Skeletal muscle satellite cell (primary cell): ENCODE results near the gene MAP3K20.
"Not testable (repeated sequence)": the region's sequence is repeated elsewhere in the genome, so short reads cannot be mapped to it uniquely, and the experiment has no call there.

Experiments used
- H3K27me3 ChIP-seq: 2 replicates; pipeline ENCODE4 v1.7.0; 2013; ENCODE audit warnings: low read length; ENCODE audit not compliant: control insufficient read depth, insufficient read depth
- H3K36me3 ChIP-seq: 2 replicates; pipeline ENCODE4 v1.7.0; 2013; ENCODE audit warnings: mild to moderate bottlenecking, control low read depth, low read length; ENCODE audit not compliant: insufficient read depth
- H3K4me1 ChIP-seq: 2 replicates; pipeline ENCODE4 v1.7.0; 2013; ENCODE audit warnings: low read length; ENCODE audit not compliant: control insufficient read depth, insufficient read depth
- H3K4me2 ChIP-seq: 2 replicates; pipeline ENCODE4 v1.7.0; 2013; ENCODE audit warnings: mild to moderate bottlenecking, low read length
- H3K4me3 ChIP-seq: 2 replicates; pipeline ENCODE4 v1.7.0; 2013; ENCODE audit warnings: low read length
- H3K9ac ChIP-seq: 2 replicates; pipeline ENCODE4 v1.7.0; 2013; ENCODE audit warnings: mild to moderate bottlenecking, low read depth, low read length, moderate library complexity
- H3K9me3 ChIP-seq: replicated peaks from 2 replicates; pipeline ENCODE4 v1.7.0; 2013; ENCODE audit warnings: mild to moderate bottlenecking, control low read depth, low read length

The MAP3K20 gene

GRCh38 chr2:173092844-173093402 is 17.3 kb downstream of the MAP3K20 start:
- H3K9ac ChIP-seq, result no peak overlapping the region
- no peaks in the 10 kb centered on the region for H3K27me3 ChIP-seq
- H3K9me3 ChIP-seq, result no peaks in the 10 kb centered on the region
- H3K4me2 ChIP-seq, result no peak overlapping the region
- peaks cover 12% of the 10 kb centered on the region for H3K4me1 ChIP-seq
- H3K36me3 ChIP-seq, result peaks cover 16% of the 10 kb centered on the region
- H3K4me3 ChIP-seq, result no peak overlapping the region

DNA sequence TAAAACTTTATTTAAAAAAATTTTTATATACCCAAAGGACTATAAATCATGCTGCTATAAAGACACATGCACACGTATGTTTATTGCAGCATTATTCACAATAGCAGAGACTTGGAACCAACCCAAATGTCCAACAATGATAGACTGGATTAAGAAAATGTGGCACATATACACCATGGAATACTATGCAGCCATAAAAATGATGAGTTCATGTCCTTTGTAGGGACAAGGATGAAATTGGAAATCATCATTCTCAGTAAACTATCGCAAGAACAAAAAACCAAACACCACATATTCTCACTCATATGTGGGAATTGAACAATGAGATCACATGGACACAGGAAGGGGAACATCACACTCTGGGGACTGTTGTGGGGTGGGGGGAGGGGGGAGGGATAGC is 18.0 kb downstream of the MAP3K20 start:
- H3K36me3 ChIP-seq, result peaks cover 16% of the 10 kb centered on the region
- H3K27me3 ChIP-seq, H3K4me2 ChIP-seq, H3K9me3 ChIP-seq, H3K9ac ChIP-seq, H3K4me3 ChIP-seq: not testable (repeated sequence)
- H3K4me1 ChIP-seq, result peaks cover 12% of the 10 kb centered on the region

DNA sequence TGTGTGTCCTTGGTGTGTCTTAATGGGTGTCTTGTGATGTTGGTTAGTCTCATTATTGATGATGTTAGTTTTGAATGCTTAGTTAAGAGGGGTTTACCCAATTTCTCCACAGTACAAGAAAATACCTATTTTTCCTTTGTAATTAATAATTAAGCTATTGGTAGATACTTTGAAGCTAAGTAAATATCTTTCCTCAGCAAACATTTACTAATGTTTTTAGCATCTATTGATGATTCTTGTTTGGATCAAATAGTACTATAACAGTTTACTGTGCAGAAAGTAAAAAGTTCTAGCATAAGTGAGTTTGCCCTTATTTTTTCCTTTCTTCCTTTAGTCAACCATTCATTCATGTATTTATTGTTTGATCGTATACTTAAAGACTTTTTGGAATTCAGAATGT is 19.1 kb downstream of the MAP3K20 start:
- peaks cover 12% of the 10 kb centered on the region for H3K4me1 ChIP-seq
- H3K27me3 ChIP-seq, result no peaks in the 10 kb centered on the region
- H3K36me3 ChIP-seq, result peaks cover 16% of the 10 kb centered on the region
- H3K4me3 ChIP-seq, result no peak overlapping the region
- no peaks in the 10 kb centered on the region for H3K9me3 ChIP-seq
- no peak overlapping the region for H3K9ac ChIP-seq
- no peak overlapping the region for H3K4me2 ChIP-seq

GRCh38 chr2:173095356-173095755 is 19.7 kb downstream of the MAP3K20 start:
- Histone ChIP-seq H3K9ac (no peak overlapping the region), H3K4me2 (no peak overlapping the region), H3K27me3 (no peaks in the 10 kb centered on the region), H3K4me3 (no peak overlapping the region), H3K4me1 (peaks cover 10% of the 10 kb centered on the region), H3K9me3 (no peaks in the 10 kb centered on the region), H3K36me3 (peaks cover 22% of the 10 kb centered on the region)

DNA sequence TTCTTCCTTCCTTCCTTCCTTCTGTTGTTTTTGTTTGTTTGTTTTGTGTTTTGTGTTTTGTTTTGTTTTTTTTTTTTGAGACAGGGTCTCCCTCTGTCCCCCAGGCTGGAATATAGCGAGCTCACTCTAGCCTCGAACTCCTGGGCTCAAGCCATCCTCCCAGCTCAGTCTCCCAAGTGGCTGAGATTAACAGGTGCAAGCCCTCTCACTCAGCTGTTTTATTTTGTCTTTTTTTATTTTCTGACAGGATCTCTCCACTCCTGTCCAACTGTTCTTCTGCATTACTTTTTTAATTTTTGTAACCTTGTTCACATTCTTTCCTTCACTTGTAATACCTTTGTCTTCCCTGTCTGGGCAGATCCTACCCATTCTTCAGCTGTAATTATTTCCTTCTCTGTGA is 23.6 kb downstream of the MAP3K20 start:
- Histone ChIP-seq H3K4me2 (no peak overlapping the region), H3K9me3 (no peaks in the 10 kb centered on the region)

GRCh38 chr2:173099804-173100203 is 24.2 kb downstream of the MAP3K20 start:
- no peak overlapping the region for H3K9ac ChIP-seq
- no peak overlapping the region for H3K4me2 ChIP-seq
- peaks cover 11% of the 10 kb centered on the region for H3K36me3 ChIP-seq
- H3K4me3 ChIP-seq, result no peak overlapping the region
- H3K27me3 ChIP-seq, result no peaks in the 10 kb centered on the region
- no peaks in the 10 kb centered on the region for H3K9me3 ChIP-seq
- peaks cover 9% of the 10 kb centered on the region for H3K4me1 ChIP-seq

More for the DNA sequence above, 23.6 kb downstream of the MAP3K20 start:
- Histone ChIP-seq H3K9ac (no peak overlapping the region), H3K4me1 (peaks cover 9% of the 10 kb centered on the region), H3K4me3 (no peak overlapping the region), H3K27me3 (no peaks in the 10 kb centered on the region), H3K36me3 (peaks cover 14% of the 10 kb centered on the region)

GRCh38 chr2:173101687-173102086 is 26.0 kb downstream of the MAP3K20 start:
- H3K4me1 ChIP-seq, result peaks cover 9% of the 10 kb centered on the region
- H3K27me3 ChIP-seq, result no peaks in the 10 kb centered on the region
- H3K9ac ChIP-seq, result no peak overlapping the region
- H3K4me2 ChIP-seq, result peak overlapping the region; percentile 22
- peaks cover 11% of the 10 kb centered on the region for H3K36me3 ChIP-seq
- no peak overlapping the region for H3K4me3 ChIP-seq
- no peaks in the 10 kb centered on the region for H3K9me3 ChIP-seq

- Histone ChIP-seq H3K9me3 (no peaks in the 10 kb centered on the region), H3K4me2 (no peak overlapping the region), H3K9ac (no peak overlapping the region)
These were observed 28.5 kb downstream of the MAP3K20 start for GRCh38 chr2:173104156-173104555.

GRCh38 chr2:173106959-173107628 is 31.4 kb downstream of the MAP3K20 start:
- Histone ChIP-seq H3K9me3 (no peaks in the 10 kb centered on the region), H3K9ac (no peak overlapping the region), H3K4me1 (peaks cover 18% of the 10 kb centered on the region), H3K4me3 (no peak overlapping the region), H3K4me2 (no peak overlapping the region), H3K36me3 (no peaks in the 10 kb centered on the region), H3K27me3 (no peaks in the 10 kb centered on the region)

More at GRCh38 chr2:173104156-173104555, 28.5 kb downstream of the MAP3K20 start:
- Histone ChIP-seq H3K36me3 (peaks cover 11% of the 10 kb centered on the region), H3K4me3 (no peak overlapping the region), H3K27me3 (no peaks in the 10 kb centered on the region), H3K4me1 (peaks cover 18% of the 10 kb centered on the region)

DNA sequence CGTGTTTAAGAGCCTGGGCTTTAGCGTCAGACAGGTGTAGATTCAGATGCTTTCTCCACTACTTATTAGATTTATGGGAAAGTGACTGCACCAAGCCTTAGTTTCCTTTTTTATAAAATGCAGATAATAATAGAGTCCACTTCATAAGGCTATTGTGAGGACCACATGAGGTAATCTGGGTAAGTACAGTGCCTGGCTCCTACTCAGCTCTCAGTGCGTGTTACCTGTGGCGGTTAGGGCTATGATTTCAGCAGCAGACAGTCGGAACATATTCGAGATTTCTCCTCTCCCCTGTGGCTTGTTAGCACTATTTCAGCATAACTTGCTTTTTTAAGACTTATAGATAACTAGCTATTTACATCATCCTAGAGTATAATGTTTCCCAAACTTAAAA is 32.0 kb downstream of the MAP3K20 start:
- Histone ChIP-seq H3K36me3 (no peaks in the 10 kb centered on the region), H3K4me1 (peaks cover 16% of the 10 kb centered on the region), H3K9me3 (no peaks in the 10 kb centered on the region), H3K9ac (no peak overlapping the region), H3K4me2 (no peak overlapping the region), H3K27me3 (no peaks in the 10 kb centered on the region), H3K4me3 (no peak overlapping the region)

- H3K9ac ChIP-seq, result peak overlapping the region; percentile 55
- peaks cover 16% of the 10 kb centered on the region for H3K4me1 ChIP-seq
These were observed 33.9 kb downstream of the MAP3K20 start for GRCh38 chr2:173109253-173110188.

More at GRCh38 chr2:173109253-173110188, 33.9 kb downstream of the MAP3K20 start:
- no peaks in the 10 kb centered on the region for H3K27me3 ChIP-seq
- H3K9me3 ChIP-seq, result no peaks in the 10 kb centered on the region
- no peaks in the 10 kb centered on the region for H3K36me3 ChIP-seq
- no peak overlapping the region for H3K4me3 ChIP-seq
- H3K4me2 ChIP-seq, result peak overlapping the region; percentile 73
